K562 (cell line): Measurements from ENCODE around the gene MCM3. TPM values are rescaled to one million over a fixed set of nuclear protein-coding genes. Genes with fewer than 3 reads are reported as not detected.
A peak's percentile ranks its signal among the peaks of the same experiment; 100 is the strongest.

Experiments used
- ATF7 ChIP-seq: fragments of 450-650 bp; IDR thresholded peaks from 2 replicates; pipeline ENCODE4 v1.7.1; 2014; ENCODE audit warnings: mild to moderate bottlenecking, moderate library complexity
- CBFB ChIP-seq: sonication (generic); formaldehyde crosslinking; IDR thresholded peaks from 2 replicates; pipeline ENCODE4 v1.4.0; 2020; ENCODE audit warnings: mild to moderate bottlenecking, missing genetic modification reagents
- CC2D1A ChIP-seq: fragments of 450-650 bp; IDR thresholded peaks from 2 replicates; pipeline ENCODE4 v1.6.1; 2017; ENCODE audit warnings: mild to moderate bottlenecking
- DMBX1 ChIP-seq: fragments of 250-450 bp; sonication (Bioruptor Pico); IDR thresholded peaks from 2 replicates; pipeline ENCODE4 v1.8.0; 2022; ENCODE audit warnings: inconsistent platforms, mild to moderate bottlenecking, moderate library complexity, borderline replicate concordance
- FOXK2 ChIP-seq, 2 experiments: fragments of 450-650 bp; IDR thresholded peaks in 1 of 2; conservative IDR thresholded peaks in 1 of 2; 2 replicates each; pipeline ENCODE4 v1.6.1; 2016; ENCODE audit warnings: low read depth in 2 of 2, mild to moderate bottlenecking in 1 of 2
- GATA2 ChIP-seq: sonication (generic); formaldehyde crosslinking; IDR thresholded peaks from 2 replicates; pipeline ENCODE4 v1.4.0; 2020; ENCODE audit warnings: mild to moderate bottlenecking, missing genetic modification reagents
- L3MBTL2 ChIP-seq: fragments of 450-650 bp; IDR thresholded peaks from 2 replicates; pipeline ENCODE4 v1.6.1; 2016; ENCODE audit warnings: mild to moderate bottlenecking, moderate library complexity
- NBN ChIP-seq: fragments of 450-650 bp; IDR thresholded peaks from 2 replicates; pipeline ENCODE4 v1.6.1; 2016; ENCODE audit warnings: low read depth, mild to moderate bottlenecking
- RAD21 ChIP-seq, 2 experiments: fragments of 250-450 bp in 1 of 2; fragments of 450-650 bp in 1 of 2; sonication (Bioruptor Pico) in 1 of 2; formaldehyde crosslinking in 1 of 2; IDR thresholded peaks in 1 of 2; conservative IDR thresholded peaks in 1 of 2; 2 replicates each; pipeline versions ENCODE4 v1.4.0 to v1.8.0; 2020 to 2022; ENCODE audit warnings: mild to moderate bottlenecking in 2 of 2, moderate library complexity in 1 of 2
- ZNF644 ChIP-seq: fragments of 200-800 bp; sonication (Bioruptor generic); IDR thresholded peaks from 2 replicates; pipeline ENCODE4 v1.6.1; 2016; ENCODE audit warnings: low read depth, missing genetic modification characterization, missing compliant biosample characterization
- polyA plus RNA-seq, 8 experiments: library from polyadenylated mRNA; depleted of rRNA in 4 of 8; stranded (reverse) in 5 of 8; unstranded in 3 of 8; fragments of >200 nt; fragmentation: Nextera tagmentation in 2 of 8; fragmentation: Illumina TruSeq in 1 of 8; extraction: Ambion mirVana in 2 of 8; extraction: Trizol in 1 of 8; gene quantifications; 2 replicates each; pipeline versions ENCODE4 v1.2.1 to v1.2.3, GENCODE V29; 2011 to 2014; ENCODE audit warnings: inconsistent platforms in 1 of 8, missing spikeins in 1 of 8
- total RNA-seq, 7 experiments: library from RNA; depleted of rRNA in 6 of 7; stranded (reverse); fragments of >200 nt in 6 of 7; fragmentation: Illumina TruSeq in 2 of 7; extraction: Trizol in 2 of 7; gene quantifications; 2 replicates each; pipeline versions ENCODE4 v1.2.1 to v1.2.3, GENCODE V29; 2011 to 2021; ENCODE audit warnings: low replicate concordance in 1 of 7
- TF ChIP-seq, protein P1 (sequence below): fragments of 200-600 bp; sonication (generic); IDR thresholded peaks from one replicate; pipeline ENCODE4 v1.6.1; 2012; ENCODE audit warnings: mild to moderate bottlenecking, low read depth, low read length, inconsistent platforms
- TF ChIP-seq, protein P2 (sequence below), 2 experiments: IDR thresholded peaks in 1 of 2; conservative IDR thresholded peaks in 1 of 2; 2 replicates each; pipeline ENCODE4 v1.6.1; 2016; ENCODE audit warnings: low read depth in 2 of 2, mild to moderate bottlenecking in 1 of 2, missing compliant biosample characterization in 1 of 2, missing genetic modification characterization in 1 of 2, moderate library complexity in 1 of 2

MCM3 gene
- total and polyA plus RNA-seq, 9 of the 15 experiments (the other 6 are each of a cell fraction or from before 2014, with no cell fraction given): 76.1 to 270 (median 250) TPM

DNA sequence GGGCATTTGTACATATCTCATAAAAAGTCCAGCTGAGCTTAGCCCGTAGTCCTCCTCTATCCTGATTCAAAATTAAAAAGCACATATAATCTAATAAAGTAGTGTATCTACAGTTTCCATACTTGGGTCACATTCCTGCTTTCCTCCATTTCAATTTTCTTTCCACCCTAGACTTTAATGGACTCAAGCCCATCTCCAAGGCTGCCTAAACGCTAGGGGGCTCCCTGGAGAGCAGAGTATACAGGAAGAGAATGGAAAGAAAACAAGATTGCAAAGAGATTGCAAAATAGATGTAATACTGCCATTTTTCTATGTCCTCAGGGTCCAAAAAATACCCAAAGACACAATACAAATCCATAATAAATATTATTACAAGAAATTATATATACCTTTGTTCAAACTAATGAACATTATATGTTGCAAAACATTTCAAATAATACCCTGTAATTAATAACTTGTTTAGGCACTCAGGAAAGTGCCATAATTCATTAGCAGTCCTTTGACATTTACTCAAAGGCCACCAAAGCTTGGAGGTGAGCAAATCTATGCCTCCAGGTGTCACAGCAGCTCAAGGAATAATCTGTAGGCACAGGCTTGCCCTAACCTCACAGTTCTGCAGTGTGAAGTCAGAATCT is 2.4 kb upstream of the MCM3 start (continued):
- TF ChIP-seq, protein P1, sequence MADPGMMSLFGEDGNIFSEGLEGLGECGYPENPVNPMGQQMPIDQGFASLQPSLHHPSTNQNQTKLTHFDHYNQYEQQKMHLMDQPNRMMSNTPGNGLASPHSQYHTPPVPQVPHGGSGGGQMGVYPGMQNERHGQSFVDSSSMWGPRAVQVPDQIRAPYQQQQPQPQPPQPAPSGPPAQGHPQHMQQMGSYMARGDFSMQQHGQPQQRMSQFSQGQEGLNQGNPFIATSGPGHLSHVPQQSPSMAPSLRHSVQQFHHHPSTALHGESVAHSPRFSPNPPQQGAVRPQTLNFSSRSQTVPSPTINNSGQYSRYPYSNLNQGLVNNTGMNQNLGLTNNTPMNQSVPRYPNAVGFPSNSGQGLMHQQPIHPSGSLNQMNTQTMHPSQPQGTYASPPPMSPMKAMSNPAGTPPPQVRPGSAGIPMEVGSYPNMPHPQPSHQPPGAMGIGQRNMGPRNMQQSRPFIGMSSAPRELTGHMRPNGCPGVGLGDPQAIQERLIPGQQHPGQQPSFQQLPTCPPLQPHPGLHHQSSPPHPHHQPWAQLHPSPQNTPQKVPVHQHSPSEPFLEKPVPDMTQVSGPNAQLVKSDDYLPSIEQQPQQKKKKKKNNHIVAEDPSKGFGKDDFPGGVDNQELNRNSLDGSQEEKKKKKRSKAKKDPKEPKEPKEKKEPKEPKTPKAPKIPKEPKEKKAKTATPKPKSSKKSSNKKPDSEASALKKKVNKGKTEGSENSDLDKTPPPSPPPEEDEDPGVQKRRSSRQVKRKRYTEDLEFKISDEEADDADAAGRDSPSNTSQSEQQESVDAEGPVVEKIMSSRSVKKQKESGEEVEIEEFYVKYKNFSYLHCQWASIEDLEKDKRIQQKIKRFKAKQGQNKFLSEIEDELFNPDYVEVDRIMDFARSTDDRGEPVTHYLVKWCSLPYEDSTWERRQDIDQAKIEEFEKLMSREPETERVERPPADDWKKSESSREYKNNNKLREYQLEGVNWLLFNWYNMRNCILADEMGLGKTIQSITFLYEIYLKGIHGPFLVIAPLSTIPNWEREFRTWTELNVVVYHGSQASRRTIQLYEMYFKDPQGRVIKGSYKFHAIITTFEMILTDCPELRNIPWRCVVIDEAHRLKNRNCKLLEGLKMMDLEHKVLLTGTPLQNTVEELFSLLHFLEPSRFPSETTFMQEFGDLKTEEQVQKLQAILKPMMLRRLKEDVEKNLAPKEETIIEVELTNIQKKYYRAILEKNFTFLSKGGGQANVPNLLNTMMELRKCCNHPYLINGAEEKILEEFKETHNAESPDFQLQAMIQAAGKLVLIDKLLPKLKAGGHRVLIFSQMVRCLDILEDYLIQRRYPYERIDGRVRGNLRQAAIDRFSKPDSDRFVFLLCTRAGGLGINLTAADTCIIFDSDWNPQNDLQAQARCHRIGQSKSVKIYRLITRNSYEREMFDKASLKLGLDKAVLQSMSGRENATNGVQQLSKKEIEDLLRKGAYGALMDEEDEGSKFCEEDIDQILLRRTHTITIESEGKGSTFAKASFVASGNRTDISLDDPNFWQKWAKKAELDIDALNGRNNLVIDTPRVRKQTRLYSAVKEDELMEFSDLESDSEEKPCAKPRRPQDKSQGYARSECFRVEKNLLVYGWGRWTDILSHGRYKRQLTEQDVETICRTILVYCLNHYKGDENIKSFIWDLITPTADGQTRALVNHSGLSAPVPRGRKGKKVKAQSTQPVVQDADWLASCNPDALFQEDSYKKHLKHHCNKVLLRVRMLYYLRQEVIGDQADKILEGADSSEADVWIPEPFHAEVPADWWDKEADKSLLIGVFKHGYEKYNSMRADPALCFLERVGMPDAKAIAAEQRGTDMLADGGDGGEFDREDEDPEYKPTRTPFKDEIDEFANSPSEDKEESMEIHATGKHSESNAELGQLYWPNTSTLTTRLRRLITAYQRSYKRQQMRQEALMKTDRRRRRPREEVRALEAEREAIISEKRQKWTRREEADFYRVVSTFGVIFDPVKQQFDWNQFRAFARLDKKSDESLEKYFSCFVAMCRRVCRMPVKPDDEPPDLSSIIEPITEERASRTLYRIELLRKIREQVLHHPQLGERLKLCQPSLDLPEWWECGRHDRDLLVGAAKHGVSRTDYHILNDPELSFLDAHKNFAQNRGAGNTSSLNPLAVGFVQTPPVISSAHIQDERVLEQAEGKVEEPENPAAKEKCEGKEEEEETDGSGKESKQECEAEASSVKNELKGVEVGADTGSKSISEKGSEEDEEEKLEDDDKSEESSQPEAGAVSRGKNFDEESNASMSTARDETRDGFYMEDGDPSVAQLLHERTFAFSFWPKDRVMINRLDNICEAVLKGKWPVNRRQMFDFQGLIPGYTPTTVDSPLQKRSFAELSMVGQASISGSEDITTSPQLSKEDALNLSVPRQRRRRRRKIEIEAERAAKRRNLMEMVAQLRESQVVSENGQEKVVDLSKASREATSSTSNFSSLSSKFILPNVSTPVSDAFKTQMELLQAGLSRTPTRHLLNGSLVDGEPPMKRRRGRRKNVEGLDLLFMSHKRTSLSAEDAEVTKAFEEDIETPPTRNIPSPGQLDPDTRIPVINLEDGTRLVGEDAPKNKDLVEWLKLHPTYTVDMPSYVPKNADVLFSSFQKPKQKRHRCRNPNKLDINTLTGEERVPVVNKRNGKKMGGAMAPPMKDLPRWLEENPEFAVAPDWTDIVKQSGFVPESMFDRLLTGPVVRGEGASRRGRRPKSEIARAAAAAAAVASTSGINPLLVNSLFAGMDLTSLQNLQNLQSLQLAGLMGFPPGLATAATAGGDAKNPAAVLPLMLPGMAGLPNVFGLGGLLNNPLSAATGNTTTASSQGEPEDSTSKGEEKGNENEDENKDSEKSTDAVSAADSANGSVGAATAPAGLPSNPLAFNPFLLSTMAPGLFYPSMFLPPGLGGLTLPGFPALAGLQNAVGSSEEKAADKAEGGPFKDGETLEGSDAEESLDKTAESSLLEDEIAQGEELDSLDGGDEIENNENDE: no peak
- TF ChIP-seq CBFB: no peak
- TF ChIP-seq DMBX1 (CRISPR knock-in tag): peak; percentile 48; the same call in 1 of the 2 replicates
- TF ChIP-seq FOXK2 (conservative IDR thresholded peaks at IDR 0.05 in 1 of 2, IDR thresholded peaks at IDR 0.05 in 1 of 2; ENCODE audit: low read depth in 2 of 2): peak; percentile 87 to 90
- TF ChIP-seq ATF7: peak; percentile 41; the same call in 1 of the 2 replicates
- TF ChIP-seq GATA2 (CRISPR knock-in tag): peak; percentile 93
- peak; percentile 71; the same call in 1 of the 2 replicates for TF ChIP-seq NBN
- peak; percentile 78 for TF ChIP-seq ZNF644
- peak; percentile 75 for TF ChIP-seq CC2D1A
- TF ChIP-seq L3MBTL2: 0 out of 2 replicates have a peak, but pooled peaks have one; percentile 15
- TF ChIP-seq, protein P2, sequence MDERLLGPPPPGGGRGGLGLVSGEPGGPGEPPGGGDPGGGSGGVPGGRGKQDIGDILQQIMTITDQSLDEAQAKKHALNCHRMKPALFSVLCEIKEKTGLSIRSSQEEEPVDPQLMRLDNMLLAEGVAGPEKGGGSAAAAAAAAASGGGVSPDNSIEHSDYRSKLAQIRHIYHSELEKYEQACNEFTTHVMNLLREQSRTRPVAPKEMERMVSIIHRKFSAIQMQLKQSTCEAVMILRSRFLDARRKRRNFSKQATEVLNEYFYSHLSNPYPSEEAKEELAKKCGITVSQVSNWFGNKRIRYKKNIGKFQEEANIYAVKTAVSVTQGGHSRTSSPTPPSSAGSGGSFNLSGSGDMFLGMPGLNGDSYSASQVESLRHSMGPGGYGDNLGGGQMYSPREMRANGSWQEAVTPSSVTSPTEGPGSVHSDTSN (CRISPR knock-in tag; IDR thresholded peaks at IDR 0.05; ENCODE audit: low read depth): no peak
- TF ChIP-seq, protein P2 (tag; conservative IDR thresholded peaks at IDR 0.05; ENCODE audit: low read depth): peak; percentile 72
- peak; percentile 69 to 84 for TF ChIP-seq RAD21 (CRISPR knock-in tag; conservative IDR thresholded peaks at IDR 0.05 in 1 of 2, IDR thresholded peaks at IDR 0.05 in 1 of 2)
